SH-SY5Y (cell line): ENCODE measurements around the gene FBXO15.

Source experiments
- GATA2 ChIP-seq: IDR thresholded peaks from 2 replicates; pipeline ENCODE4 v1.6.1; 2011; ENCODE audit warnings: mild to moderate bottlenecking, low read depth, low read length
- GATA3 ChIP-seq: IDR thresholded peaks from 2 replicates; pipeline ENCODE4 v1.6.1; 2011; ENCODE audit warnings: low read depth, mild to moderate bottlenecking, low read length, moderate library complexity

DNA sequence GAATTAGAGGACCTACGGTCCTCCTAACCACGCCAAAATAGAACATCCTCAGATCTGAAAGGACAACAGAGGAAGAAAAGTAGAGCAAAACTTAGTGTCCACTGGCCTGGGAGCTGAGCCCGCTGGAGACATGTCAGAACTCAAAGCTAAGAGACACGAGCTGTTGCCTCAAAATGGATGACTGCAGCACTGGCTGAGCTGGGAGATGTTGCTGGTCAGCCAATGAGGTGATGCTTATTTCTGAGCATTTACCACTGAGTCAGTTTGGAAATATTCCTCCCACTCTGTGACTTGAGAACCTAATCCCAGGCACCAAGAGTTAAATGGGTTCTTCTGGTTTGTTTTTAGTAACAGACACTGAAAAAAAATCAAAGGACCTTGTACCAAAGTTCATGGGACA, 32.6 kb downstream of the FBXO15 start:
- TF ChIP-seq GATA2 (no peak), GATA3 (no peak)
